ENCODE results near the gene LTBP4.

The LTBP4 gene

GRCh38 chr19:40609561-40610395, 8.6 kb downstream of the LTBP4 start:
- peak; percentile 71 to 91 (median 72) for DNase-seq (ENCODE audit: low read depth in 3 of 3, low spot score in 1 of 3)

DNA sequence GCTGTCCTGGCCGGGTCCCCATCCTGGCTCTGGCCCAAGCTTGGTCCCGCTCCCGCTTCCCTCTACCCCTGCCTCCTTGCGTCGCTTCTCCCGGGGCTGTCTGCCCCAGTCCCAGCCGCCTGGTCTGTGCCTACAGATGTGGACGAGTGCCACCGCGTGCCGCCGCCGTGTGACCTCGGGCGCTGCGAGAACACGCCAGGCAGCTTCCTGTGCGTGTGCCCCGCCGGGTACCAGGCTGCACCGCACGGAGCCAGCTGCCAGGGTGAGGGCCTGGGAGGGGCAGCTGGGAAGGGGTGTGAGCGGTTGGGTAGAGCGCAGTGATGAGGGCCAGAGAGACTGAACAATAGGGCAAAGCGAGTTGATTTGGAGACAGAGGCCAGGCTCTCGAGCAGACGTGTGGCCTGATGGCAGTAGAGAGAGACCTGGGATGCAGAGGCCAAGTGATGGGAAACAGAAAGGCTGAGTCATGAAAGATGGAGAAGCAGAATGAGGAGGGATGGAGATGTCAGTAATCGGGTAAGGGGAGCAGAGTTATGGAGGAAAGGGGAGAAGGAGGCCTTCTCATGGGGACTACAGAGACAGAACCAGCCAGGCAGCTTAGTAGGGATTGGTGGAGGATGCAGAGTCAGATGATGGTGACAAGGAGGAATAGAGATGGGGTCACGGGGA, 9.4 kb downstream of the LTBP4 start:
- DNase-seq (ENCODE audit: low read depth in 3 of 3, low spot score in 1 of 3), result no peak

- no peak for DNase-seq (ENCODE audit: low read depth in 3 of 3, low spot score in 1 of 3)
These were observed 9.9 kb downstream of the LTBP4 start for GRCh38 chr19:40611096-40611495.

DNA sequence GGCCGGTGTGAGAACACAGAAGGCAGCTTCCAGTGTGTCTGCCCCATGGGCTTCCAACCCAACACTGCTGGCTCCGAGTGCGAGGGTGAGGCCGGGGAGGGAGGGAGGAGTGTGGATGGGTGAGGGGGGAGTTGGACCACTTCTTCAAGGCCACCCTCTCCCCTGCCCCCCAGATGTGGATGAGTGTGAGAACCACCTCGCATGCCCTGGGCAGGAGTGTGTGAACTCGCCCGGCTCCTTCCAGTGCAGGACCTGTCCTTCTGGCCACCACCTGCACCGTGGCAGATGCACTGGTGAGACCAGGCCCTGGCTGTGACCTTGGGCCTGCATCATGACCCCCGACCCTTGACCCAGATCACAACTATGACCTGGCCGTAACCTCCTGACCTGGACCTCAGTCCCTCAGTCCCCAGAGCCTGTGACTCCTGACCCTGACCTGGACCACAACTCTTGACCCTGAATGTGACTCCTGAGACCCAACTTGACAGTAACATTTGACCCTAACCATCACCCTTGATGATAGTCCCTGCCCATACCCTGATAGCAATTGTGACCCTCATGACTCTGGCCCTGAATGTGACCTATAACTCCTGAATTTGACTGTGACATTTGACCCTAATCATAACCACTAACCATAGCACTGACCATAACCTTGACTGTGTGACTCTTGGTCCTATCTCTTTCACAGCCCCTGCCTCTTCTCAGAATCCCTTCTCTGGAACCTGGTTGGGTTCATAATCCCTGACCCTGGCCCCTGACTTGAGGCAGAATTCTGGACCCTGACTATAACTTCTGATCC, 10.9 kb downstream of the LTBP4 start:
- no peak for DNase-seq (ENCODE audit: low read depth in 3 of 3, low spot score in 1 of 3)

GRCh38 chr19:40612831-40613689, 11.9 kb downstream of the LTBP4 start:
- DNase-seq (ENCODE audit: low read depth in 3 of 3, low spot score in 1 of 3), result peak in 2 of 3 donors; percentile 57 to 79

- peak; percentile 60 to 82 (median 70) for DNase-seq (ENCODE audit: low read depth in 3 of 3, low spot score in 1 of 3)
These were observed 12.8 kb downstream of the LTBP4 start for GRCh38 chr19:40613690-40614621.

- DNase-seq (ENCODE audit: low read depth in 3 of 3, low spot score in 1 of 3), result peak; percentile 77 to 96 (median 80)
These were observed 13.6 kb downstream of the LTBP4 start for GRCh38 chr19:40614622-40615411.

DNA sequence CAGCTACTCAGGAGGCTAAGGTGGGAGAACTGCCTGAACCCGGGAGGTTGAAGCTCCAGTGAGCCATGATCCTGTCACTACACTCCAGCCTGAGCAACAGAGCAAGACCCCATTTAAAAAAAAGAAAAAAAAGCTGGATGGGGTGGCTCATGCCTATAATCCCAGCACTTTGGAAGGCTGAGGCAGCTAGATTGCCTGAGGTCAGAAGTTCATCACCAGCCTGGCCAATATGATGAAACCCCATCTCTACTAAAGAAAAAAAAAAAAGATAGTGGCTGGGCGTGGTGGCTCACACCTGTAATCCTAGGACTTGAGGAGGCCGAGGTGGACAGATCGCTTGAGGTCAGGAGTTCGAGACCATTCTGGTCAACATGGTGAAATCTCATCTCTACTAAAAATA, 15.0 kb downstream of the LTBP4 start:
- no peak for DNase-seq (ENCODE audit: low read depth in 3 of 3, low spot score in 1 of 3)

GRCh38 chr19:40616941-40617340, 15.8 kb downstream of the LTBP4 start:
- no peak for DNase-seq (ENCODE audit: low read depth in 3 of 3, low spot score in 1 of 3)

DNA sequence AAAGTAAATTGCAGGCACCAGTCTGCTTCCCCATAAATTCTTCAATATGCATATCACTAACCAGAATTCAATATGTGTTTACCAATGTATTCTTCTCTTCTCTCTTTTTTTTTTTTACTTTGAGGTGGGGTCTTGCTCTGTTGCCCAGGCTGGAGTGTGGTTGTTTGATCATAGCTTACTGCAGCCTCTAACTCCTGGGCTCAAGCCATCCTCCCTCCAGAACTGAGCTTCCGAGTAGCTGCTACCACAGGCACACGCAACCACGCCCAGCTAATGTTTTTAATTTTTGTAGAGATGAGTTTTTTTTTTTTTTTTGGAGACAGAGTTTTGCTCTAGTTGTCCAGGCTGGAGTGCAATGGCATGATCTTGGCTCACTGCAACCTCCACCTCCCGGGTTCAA, 16.8 kb downstream of the LTBP4 start:
- no peak for DNase-seq (ENCODE audit: low read depth in 3 of 3, low spot score in 1 of 3)

DNA sequence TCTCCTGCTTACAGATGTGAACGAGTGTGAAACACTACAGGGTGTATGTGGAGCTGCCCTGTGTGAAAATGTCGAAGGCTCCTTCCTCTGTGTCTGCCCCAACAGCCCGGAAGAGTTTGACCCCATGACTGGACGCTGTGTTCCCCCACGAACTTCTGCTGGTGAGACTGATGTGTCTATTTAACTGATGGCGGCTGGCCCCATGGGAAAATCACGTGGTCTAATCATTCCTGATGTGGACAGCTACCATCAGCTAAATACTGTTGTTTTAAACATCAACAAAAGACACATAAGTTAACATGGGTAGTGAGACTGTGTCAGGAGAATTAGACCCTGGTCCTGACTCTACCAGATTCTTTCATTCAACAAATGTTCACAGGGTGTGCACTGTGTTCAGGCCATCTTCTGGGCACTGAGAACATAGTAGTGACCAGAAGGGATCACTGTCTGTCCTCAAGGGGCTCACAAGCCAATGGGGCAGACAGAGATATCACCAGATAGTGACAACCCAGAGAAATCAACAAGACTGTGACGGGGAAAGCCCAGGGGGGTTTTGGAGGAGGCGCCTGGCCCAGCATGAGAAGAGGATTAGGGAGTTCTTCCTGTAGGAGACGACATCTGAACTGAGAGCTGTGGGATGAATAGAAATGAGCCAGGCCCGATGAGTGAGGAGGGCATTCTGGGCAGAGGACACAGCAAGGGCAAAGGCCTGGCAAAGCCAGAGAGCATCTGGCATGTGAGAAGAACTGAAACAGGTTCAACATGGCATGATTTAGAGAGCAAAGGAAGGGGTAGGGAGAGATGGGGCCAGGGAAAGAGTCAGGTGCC, 18.4 kb downstream of the LTBP4 start:
- no peak for DNase-seq (ENCODE audit: low read depth in 3 of 3, low spot score in 1 of 3)

- DNase-seq (ENCODE audit: low read depth in 3 of 3, low spot score in 1 of 3), result no peak
These were observed 19.0 kb downstream of the LTBP4 start for GRCh38 chr19:40620161-40620485.

- DNase-seq (ENCODE audit: low read depth in 3 of 3, low spot score in 1 of 3), result no peak
These were observed 20.1 kb downstream of the LTBP4 start for GRCh38 chr19:40621283-40621682.

GRCh38 chr19:40621966-40622772, 21.0 kb downstream of the LTBP4 start:
- no peak for DNase-seq (ENCODE audit: low read depth in 3 of 3, low spot score in 1 of 3)

GRCh38 chr19:40622773-40623075, 21.6 kb downstream of the LTBP4 start:
- DNase-seq (ENCODE audit: low read depth in 3 of 3, low spot score in 1 of 3), result no peak

DNA sequence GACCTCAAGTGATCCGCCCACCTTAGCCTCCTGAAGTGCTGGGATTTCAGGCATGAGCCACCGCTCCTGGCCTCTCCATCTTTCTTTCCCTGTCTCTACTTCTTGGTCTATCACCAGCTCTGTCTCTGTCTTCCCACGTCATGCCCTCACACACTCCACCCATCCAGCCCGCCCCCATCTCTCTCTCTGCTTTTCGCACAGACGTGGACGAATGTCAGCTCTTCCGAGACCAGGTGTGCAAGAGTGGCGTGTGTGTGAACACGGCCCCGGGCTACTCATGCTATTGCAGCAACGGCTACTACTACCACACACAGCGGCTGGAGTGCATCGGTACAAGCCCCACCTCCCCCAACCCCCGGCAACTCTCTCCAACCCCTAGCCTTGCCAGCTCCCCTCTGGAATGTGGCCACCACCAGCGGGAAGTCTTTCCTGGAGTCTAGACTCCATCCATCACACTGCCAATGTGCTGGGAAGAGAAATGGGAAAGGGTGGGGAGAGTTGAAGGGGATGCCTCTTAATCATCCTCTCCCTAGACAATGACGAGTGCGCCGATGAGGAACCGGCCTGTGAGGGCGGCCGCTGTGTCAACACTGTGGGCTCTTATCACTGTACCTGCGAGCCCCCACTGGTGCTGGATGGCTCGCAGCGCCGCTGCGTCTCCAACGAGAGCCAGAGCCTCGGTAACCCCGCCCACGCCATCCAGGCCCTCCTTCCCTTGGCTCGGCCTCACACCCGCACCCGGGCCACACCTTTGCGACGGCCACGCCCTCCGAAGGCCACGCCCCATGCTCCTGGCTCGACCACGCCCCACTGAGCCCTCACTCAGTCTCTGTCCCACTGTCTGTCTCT, 22.5 kb downstream of the LTBP4 start:
- DNase-seq (ENCODE audit: low read depth in 3 of 3, low spot score in 1 of 3), result no peak

Data from stimulated activated CD4-positive, alpha-beta T cell treated with anti-CD3 and anti-CD28 coated beads, TNF-alpha, amount 100 ng/mL, for 1 hour (primary cell).